K562 (cell line): ENCODE measurements around the gene ERC2. TPM values are rescaled to one million over a fixed set of nuclear protein-coding genes. Genes with fewer than 3 reads are reported as not detected.

Source experiments
- ATAC-seq: fragments of 200-7000 bp; cut with Tn5 transposase; 3 replicates; pipeline ENCODE4 v1.9.1; 2020; ENCODE audit warnings: moderate library complexity
- BruUV-seq: library from RNA; stranded (reverse); fragments of 400-500 nt; replicated peaks from 2 replicates; lab custom pipeline; 2021; lab: Mats Ljungman, UMichigan
- CTCF ChIA-PET: fragments of 300-600 bp; formaldehyde crosslinking; extraction: SDS; loops from one replicate; lab custom pipeline; 2021; ENCODE audit warnings: low intra/inter-chr PET ratio; lab: Yijun Ruan, JAX
- POLR2A ChIA-PET: fragments of 300-600, 350-650 bp; sonication (Branson Sonifier 250); formaldehyde crosslinking; extraction: SDS; loops from one replicate; lab custom pipeline; 2021; ENCODE audit warnings: antibody characterized with exemption, inconsistent platforms; lab: Yijun Ruan, JAX
- DNase-seq, 4 experiments: peaks; one replicate each; pipeline versions ENCODE4 v3.0.0 to v3.0.0-alpha.2; 2011 to 2018; ENCODE audit warnings: low spot score in 3 of 4, mixed read lengths in 3 of 4; ENCODE audit errors: extremely low read depth in 1 of 4
- FAIRE-seq: peaks from 2 replicates; lab custom pipeline; 2011; peaks lifted over from hg19 to GRCh38; lab: Jason Lieb, UNC
- H2AFZ ChIP-seq: 2 replicates; pipeline ENCODE4 v1.6.0; 2011; ENCODE audit warnings: low read depth, low read length, control low read depth, inconsistent platforms
- H3K27ac ChIP-seq: fragments of 200-600 bp; 3 replicates; pipeline ENCODE4 v1.8.0; 2011; ENCODE audit warnings: low read depth, mild to moderate bottlenecking, control low read depth, inconsistent platforms, low read length, moderate library complexity, mixed read lengths; ENCODE audit errors: extremely low read depth
- H3K27me3 ChIP-seq, 2 experiments: fragments of 300-600 bp in 1 of 2; 2 replicates in 1 of 2; 3 replicates in 1 of 2; pipeline versions ENCODE4 v1.6.0 to v1.8.0; 2011; ENCODE audit warnings: inconsistent platforms in 2 of 2, low read length in 2 of 2, mild to moderate bottlenecking in 1 of 2, mixed read lengths in 1 of 2, moderate library complexity in 1 of 2; ENCODE audit not compliant: control insufficient read depth in 2 of 2, insufficient read depth in 2 of 2
- H3K36me3 ChIP-seq: fragments of 300-600 bp; 3 replicates; pipeline ENCODE4 v1.8.0; 2011; ENCODE audit warnings: mild to moderate bottlenecking, low read length, inconsistent platforms; ENCODE audit not compliant: control insufficient read depth, insufficient read depth
- H3K4me1 ChIP-seq, 2 experiments: fragments of 200-600 bp in 1 of 2; replicated peaks in 1 of 2; 2 replicates in 1 of 2; 3 replicates in 1 of 2; pipeline versions ENCODE4 v1.5.1 to v1.8.0; 2011; ENCODE audit warnings: inconsistent platforms in 2 of 2, low read length in 2 of 2, mild to moderate bottlenecking in 1 of 2, mixed read lengths in 1 of 2, moderate library complexity in 1 of 2; ENCODE audit not compliant: control insufficient read depth in 2 of 2, insufficient read depth in 2 of 2
- H3K4me2 ChIP-seq: 2 replicates; pipeline ENCODE4 v1.6.1; 2011; ENCODE audit warnings: low read length, control low read depth, inconsistent platforms, mixed read lengths; ENCODE audit not compliant: insufficient read depth
- H3K4me3 ChIP-seq: fragments of 200-600 bp; sonication (generic), shearing (Covaris generic); 2 replicates; pipeline ENCODE4 v1.5.1; 2016; ENCODE audit warnings: control low read depth, inconsistent platforms
- H3K79me2 ChIP-seq: fragments of 200-600 bp; 3 replicates; pipeline ENCODE4 v1.8.0; 2011; ENCODE audit warnings: low read length, inconsistent platforms; ENCODE audit not compliant: control insufficient read depth, insufficient read depth
- H3K9ac ChIP-seq, 2 experiments: 2 replicates each; pipeline versions ENCODE4 v1.6.0 to v1.6.1; 2011; ENCODE audit warnings: low read depth in 2 of 2, low read length in 2 of 2, control low read depth in 1 of 2, inconsistent platforms in 1 of 2, mild to moderate bottlenecking in 1 of 2, mixed read lengths in 1 of 2; ENCODE audit not compliant: insufficient read depth in 1 of 2
- H3K9me1 ChIP-seq: one replicate; pipeline ENCODE4 v1.6.0; 2011; ENCODE audit warnings: inconsistent platforms, mild to moderate bottlenecking, low read length, moderate library complexity; ENCODE audit not compliant: control insufficient read depth, insufficient read depth
- H3K9me3 ChIP-seq: replicated peaks from 2 replicates; pipeline ENCODE4 v1.5.1; 2011; ENCODE audit warnings: low read depth, low read length, inconsistent platforms; ENCODE audit not compliant: control insufficient read depth, insufficient read depth
- H4K20me1 ChIP-seq: replicated peaks from 2 replicates; pipeline ENCODE4 v1.6.1; 2011; ENCODE audit warnings: low read length, inconsistent platforms, mixed read lengths; ENCODE audit not compliant: control insufficient read depth, insufficient read depth
- C11orf30 ChIP-seq: fragments of 450-650 bp; IDR thresholded peaks from 2 replicates; pipeline ENCODE4 v1.6.1; 2016; ENCODE audit warnings: low read depth, mild to moderate bottlenecking
- MAFF ChIP-seq: IDR thresholded peaks from 2 replicates; pipeline ENCODE4 v1.6.1; 2012; ENCODE audit warnings: low read length, improper control_type of control experiment
- PHB ChIP-seq: fragments of 250-450 bp; sonication (Bioruptor Pico); IDR thresholded peaks from 2 replicates; pipeline ENCODE4 v1.5.0; 2021
- POLR3A ChIP-seq: IDR thresholded peaks from 2 replicates; pipeline ENCODE4 v1.6.1; 2011; ENCODE audit warnings: borderline replicate concordance, mild to moderate bottlenecking, moderate library complexity; ENCODE audit not compliant: insufficient read length, insufficient read depth; ENCODE audit errors: extremely low read depth
- SIRT6 ChIP-seq: IDR thresholded peaks from one replicate; pipeline ENCODE4 v1.6.1; 2012; ENCODE audit warnings: low read depth, mild to moderate bottlenecking, control low read depth, inconsistent platforms, low read length, moderate library complexity
- SRSF1 ChIP-seq: fragments of 200-400 bp; formaldehyde crosslinking; IDR thresholded peaks from 2 replicates; pipeline ENCODE4 v1.6.1; 2017; ENCODE audit warnings: mild to moderate bottlenecking, low read depth, low read length, moderate library complexity
- ZFP36 ChIP-seq: fragments of 150-350 bp; IDR thresholded peaks from 2 replicates; pipeline ENCODE4 v1.6.1; 2018; ENCODE audit warnings: low read length, low read depth; ENCODE audit not compliant: partially characterized antibody
- ZNF146 ChIP-seq: IDR thresholded peaks from one replicate; pipeline ENCODE4 v1.6.1; 2018; ENCODE audit warnings: missing compliant biosample characterization; ENCODE audit not compliant: unreplicated experiment
- ZNF274 ChIP-seq: IDR thresholded peaks from 2 replicates; pipeline ENCODE4 v1.6.1; 2011; ENCODE audit warnings: low read depth, mild to moderate bottlenecking, low read length, moderate library complexity, borderline replicate concordance
- ZNF324 ChIP-seq: fragments of 250-450 bp; sonication (Bioruptor Pico); IDR thresholded peaks from 2 replicates; pipeline ENCODE4 v1.4.0; 2020; ENCODE audit warnings: mild to moderate bottlenecking
- WGBS: fragments of 100-300 bp; shearing (Covaris generic); methylation state at CpG from one replicate; pipeline ENCODE4 v1.1.6; 2016; ENCODE audit warnings: low coverage, mixed read lengths; ENCODE audit not compliant: insufficient coverage; ENCODE audit errors: missing lambda C conversion rate; 5-methylcytosine and 5-hydroxymethylcytosine counted together
- in situ Hi-C: fragments of 300-500 bp; cut with MboI; formaldehyde crosslinking; loops from 4 replicates; pipeline ENCODE4 v1.15.0; 2018; ENCODE audit warnings: inconsistent platforms, mixed read lengths
- intact Hi-C: fragments of 100-400 bp; cut with micrococcal nuclease; formaldehyde crosslinking; loops from 2 replicates; pipeline ENCODE4 v1.14.2; 2022
- polyA plus RNA-seq, 8 experiments: library from polyadenylated mRNA; depleted of rRNA in 4 of 8; stranded (reverse) in 5 of 8; unstranded in 3 of 8; fragments of >200 nt; fragmentation: Nextera tagmentation in 2 of 8; fragmentation: Illumina TruSeq in 1 of 8; extraction: Ambion mirVana in 2 of 8; extraction: Trizol in 1 of 8; gene quantifications; 2 replicates each; pipeline versions ENCODE4 v1.2.1 to v1.2.3, GENCODE V29; 2011 to 2014; ENCODE audit warnings: inconsistent platforms in 1 of 8, missing spikeins in 1 of 8
- total RNA-seq, 7 experiments: library from RNA; depleted of rRNA in 6 of 7; stranded (reverse); fragments of >200 nt in 6 of 7; fragmentation: Illumina TruSeq in 2 of 7; extraction: Trizol in 2 of 7; gene quantifications; 2 replicates each; pipeline versions ENCODE4 v1.2.1 to v1.2.3, GENCODE V29; 2011 to 2021; ENCODE audit warnings: low replicate concordance in 1 of 7
- TF ChIP-seq, protein P1 (sequence below): sonication (generic); formaldehyde crosslinking; IDR thresholded peaks from 2 replicates; pipeline ENCODE4 v1.8.0; 2023; ENCODE audit warnings: mild to moderate bottlenecking, missing genetic modification reagents
- TF ChIP-seq, protein P2 (sequence below), 2 experiments: fragments of 150-350 bp in 1 of 2; IDR thresholded peaks; 2 replicates each; pipeline ENCODE4 v1.6.1; 2012 to 2016; ENCODE audit warnings: low read depth in 2 of 2, low read length in 2 of 2, mild to moderate bottlenecking in 1 of 2, moderate library complexity in 1 of 2
- TF ChIP-seq, protein P3 (sequence below): fragments of 450-650 bp; IDR thresholded peaks from 2 replicates; pipeline ENCODE4 v1.6.1; 2016; ENCODE audit warnings: missing biosample characterization, missing genetic modification characterization
- TF ChIP-seq, protein P4 (sequence below): sonication (generic); formaldehyde crosslinking; IDR thresholded peaks from 2 replicates; pipeline ENCODE4 v1.8.0; 2022; ENCODE audit warnings: mild to moderate bottlenecking, low read depth, missing genetic modification reagents

ERC2 gene
- total and polyA plus RNA-seq, 9 of the 15 experiments (the other 6 are each of a cell fraction or from before 2014, with no cell fraction given): 0.04 to 0.18 (median 0.07) TPM; not detected in 2

DNA sequence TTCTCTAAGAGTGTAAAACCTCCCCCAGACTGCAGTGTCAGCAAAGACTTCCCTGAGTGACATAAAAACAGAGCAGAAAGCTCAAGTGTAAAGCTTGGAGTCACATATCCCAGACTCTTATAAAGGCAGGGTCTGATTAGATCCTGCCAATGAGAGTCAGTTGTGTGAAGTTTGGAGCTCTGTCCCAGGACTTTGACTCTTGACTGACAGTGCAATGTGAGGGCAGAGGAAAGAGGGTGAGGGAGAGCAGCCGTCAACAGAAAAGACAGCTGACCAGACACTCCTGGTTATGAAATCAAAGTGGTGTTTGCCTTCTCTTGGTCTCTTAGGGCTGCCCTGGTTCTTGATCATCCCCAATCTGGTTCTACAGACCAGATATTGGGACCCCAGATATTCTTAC, 393.2 kb downstream of the ERC2 start:
- Histone ChIP-seq H3K9ac (no peak overlapping the region), H3K27ac (no peak overlapping the region), H3K4me2 (no peak overlapping the region), H2AFZ (no peak overlapping the region), H3K9me3 (no peaks in the 10 kb centered on the region), H3K4me1 (no peaks in the 10 kb centered on the region), H3K36me3 (no peaks in the 10 kb centered on the region), H3K4me3 (no peak overlapping the region), H3K27me3 (no peaks in the 10 kb centered on the region), H3K79me2 (no peaks in the 10 kb centered on the region), H4K20me1 (no peaks in the 10 kb centered on the region), H3K9me1 (no peaks in the 10 kb centered on the region)
- in situ Hi-C loops (no loop called here), intact Hi-C loops (no loop called here)
- BruUV-seq: no TSS peak
- POLR2A ChIA-PET: no interaction called here
- DNase-seq (no peak), FAIRE-seq (no peak), ATAC-seq (no peak)
- CTCF ChIA-PET: no interaction called here
- WGBS: 0% methylated on average over 1 of the region's 1 CpG
- no peak for TF ChIP-seq ZNF324 (CRISPR knock-in tag)
- no peak for TF ChIP-seq PHB (CRISPR knock-in tag)
- TF ChIP-seq MAFF: no peak
- no peak for TF ChIP-seq ZNF146 (CRISPR knock-in tag)
- TF ChIP-seq C11orf30: no peak
- TF ChIP-seq, protein P1, sequence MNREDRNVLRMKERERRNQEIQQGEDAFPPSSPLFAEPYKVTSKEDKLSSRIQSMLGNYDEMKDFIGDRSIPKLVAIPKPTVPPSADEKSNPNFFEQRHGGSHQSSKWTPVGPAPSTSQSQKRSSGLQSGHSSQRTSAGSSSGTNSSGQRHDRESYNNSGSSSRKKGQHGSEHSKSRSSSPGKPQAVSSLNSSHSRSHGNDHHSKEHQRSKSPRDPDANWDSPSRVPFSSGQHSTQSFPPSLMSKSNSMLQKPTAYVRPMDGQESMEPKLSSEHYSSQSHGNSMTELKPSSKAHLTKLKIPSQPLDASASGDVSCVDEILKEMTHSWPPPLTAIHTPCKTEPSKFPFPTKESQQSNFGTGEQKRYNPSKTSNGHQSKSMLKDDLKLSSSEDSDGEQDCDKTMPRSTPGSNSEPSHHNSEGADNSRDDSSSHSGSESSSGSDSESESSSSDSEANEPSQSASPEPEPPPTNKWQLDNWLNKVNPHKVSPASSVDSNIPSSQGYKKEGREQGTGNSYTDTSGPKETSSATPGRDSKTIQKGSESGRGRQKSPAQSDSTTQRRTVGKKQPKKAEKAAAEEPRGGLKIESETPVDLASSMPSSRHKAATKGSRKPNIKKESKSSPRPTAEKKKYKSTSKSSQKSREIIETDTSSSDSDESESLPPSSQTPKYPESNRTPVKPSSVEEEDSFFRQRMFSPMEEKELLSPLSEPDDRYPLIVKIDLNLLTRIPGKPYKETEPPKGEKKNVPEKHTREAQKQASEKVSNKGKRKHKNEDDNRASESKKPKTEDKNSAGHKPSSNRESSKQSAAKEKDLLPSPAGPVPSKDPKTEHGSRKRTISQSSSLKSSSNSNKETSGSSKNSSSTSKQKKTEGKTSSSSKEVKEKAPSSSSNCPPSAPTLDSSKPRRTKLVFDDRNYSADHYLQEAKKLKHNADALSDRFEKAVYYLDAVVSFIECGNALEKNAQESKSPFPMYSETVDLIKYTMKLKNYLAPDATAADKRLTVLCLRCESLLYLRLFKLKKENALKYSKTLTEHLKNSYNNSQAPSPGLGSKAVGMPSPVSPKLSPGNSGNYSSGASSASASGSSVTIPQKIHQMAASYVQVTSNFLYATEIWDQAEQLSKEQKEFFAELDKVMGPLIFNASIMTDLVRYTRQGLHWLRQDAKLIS (CRISPR knock-in tag): no peak
- TF ChIP-seq, protein P2, sequence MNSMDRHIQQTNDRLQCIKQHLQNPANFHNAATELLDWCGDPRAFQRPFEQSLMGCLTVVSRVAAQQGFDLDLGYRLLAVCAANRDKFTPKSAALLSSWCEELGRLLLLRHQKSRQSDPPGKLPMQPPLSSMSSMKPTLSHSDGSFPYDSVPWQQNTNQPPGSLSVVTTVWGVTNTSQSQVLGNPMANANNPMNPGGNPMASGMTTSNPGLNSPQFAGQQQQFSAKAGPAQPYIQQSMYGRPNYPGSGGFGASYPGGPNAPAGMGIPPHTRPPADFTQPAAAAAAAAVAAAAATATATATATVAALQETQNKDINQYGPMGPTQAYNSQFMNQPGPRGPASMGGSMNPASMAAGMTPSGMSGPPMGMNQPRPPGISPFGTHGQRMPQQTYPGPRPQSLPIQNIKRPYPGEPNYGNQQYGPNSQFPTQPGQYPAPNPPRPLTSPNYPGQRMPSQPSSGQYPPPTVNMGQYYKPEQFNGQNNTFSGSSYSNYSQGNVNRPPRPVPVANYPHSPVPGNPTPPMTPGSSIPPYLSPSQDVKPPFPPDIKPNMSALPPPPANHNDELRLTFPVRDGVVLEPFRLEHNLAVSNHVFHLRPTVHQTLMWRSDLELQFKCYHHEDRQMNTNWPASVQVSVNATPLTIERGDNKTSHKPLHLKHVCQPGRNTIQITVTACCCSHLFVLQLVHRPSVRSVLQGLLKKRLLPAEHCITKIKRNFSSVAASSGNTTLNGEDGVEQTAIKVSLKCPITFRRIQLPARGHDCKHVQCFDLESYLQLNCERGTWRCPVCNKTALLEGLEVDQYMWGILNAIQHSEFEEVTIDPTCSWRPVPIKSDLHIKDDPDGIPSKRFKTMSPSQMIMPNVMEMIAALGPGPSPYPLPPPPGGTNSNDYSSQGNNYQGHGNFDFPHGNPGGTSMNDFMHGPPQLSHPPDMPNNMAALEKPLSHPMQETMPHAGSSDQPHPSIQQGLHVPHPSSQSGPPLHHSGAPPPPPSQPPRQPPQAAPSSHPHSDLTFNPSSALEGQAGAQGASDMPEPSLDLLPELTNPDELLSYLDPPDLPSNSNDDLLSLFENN (IDR thresholded peaks at IDR 0.05; ENCODE audit: low read depth in 2 of 2, low read length in 2 of 2): no peak
- TF ChIP-seq ZFP36: no peak
- TF ChIP-seq ZNF274: no peak
- no peak for TF ChIP-seq SRSF1
- TF ChIP-seq POLR3A: no peak
- no peak for TF ChIP-seq SIRT6
- TF ChIP-seq, protein P3, sequence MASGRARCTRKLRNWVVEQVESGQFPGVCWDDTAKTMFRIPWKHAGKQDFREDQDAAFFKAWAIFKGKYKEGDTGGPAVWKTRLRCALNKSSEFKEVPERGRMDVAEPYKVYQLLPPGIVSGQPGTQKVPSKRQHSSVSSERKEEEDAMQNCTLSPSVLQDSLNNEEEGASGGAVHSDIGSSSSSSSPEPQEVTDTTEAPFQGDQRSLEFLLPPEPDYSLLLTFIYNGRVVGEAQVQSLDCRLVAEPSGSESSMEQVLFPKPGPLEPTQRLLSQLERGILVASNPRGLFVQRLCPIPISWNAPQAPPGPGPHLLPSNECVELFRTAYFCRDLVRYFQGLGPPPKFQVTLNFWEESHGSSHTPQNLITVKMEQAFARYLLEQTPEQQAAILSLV (tag): no peak
- TF ChIP-seq, protein P4, sequence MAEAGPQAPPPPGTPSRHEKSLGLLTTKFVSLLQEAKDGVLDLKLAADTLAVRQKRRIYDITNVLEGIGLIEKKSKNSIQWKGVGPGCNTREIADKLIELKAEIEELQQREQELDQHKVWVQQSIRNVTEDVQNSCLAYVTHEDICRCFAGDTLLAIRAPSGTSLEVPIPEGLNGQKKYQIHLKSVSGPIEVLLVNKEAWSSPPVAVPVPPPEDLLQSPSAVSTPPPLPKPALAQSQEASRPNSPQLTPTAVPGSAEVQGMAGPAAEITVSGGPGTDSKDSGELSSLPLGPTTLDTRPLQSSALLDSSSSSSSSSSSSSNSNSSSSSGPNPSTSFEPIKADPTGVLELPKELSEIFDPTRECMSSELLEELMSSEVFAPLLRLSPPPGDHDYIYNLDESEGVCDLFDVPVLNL (CRISPR knock-in tag): no peak
